Testis (tissue), 3 donors: ENCODE measurements around the gene DYNLT5. TPM values are rescaled to one million over a fixed set of nuclear protein-coding genes. Genes with fewer than 3 reads are reported as not detected.
"Not testable (repeated sequence)": the region's sequence is repeated elsewhere in the genome, so short reads cannot be mapped to it uniquely, and the experiment has no call there.

Source experiments
- DNase-seq: peaks from one replicate; pipeline ENCODE4 v3.0.0-alpha.2; 2019
- H3K27ac ChIP-seq, 2 donors: fragments of 200-600 bp; sonication (generic); one replicate each; pipeline ENCODE4 v1.5.1; 2019
- H3K27me3 ChIP-seq: fragments of 200-600 bp; sonication (generic); one replicate; pipeline ENCODE4 v1.5.1; 2019
- H3K36me3 ChIP-seq: fragments of 200-600 bp; sonication (generic); one replicate; pipeline ENCODE4 v1.5.1; 2017; ENCODE audit warnings: low read depth; ENCODE audit errors: missing control alignments
- H3K4me1 ChIP-seq: fragments of 200-600 bp; sonication (generic); one replicate; pipeline ENCODE4 v1.5.1; 2019
- H3K4me3 ChIP-seq, 2 donors: fragments of 200-600 bp; sonication (generic); one replicate each; pipeline ENCODE4 v1.5.1; 2017 to 2019
- H3K9me3 ChIP-seq: fragments of 200-600 bp; sonication (generic); one replicate; pipeline ENCODE4 v1.5.1; 2017
- CTCF ChIP-seq, 3 experiments: fragments of 450-650 bp in 2 of 3; fragments of 200-600 bp in 1 of 3; sonication (generic) in 1 of 3; IDR thresholded peaks; one replicate each; pipeline ENCODE4 v1.5.1; 2016 to 2019; ENCODE audit warnings: antibody characterized with exemption in 3 of 3, mild to moderate bottlenecking in 2 of 3, moderate library complexity in 1 of 3
- POLR2A ChIP-seq: fragments of 450-650 bp; IDR thresholded peaks from one replicate; pipeline ENCODE4 v1.6.1; 2017; ENCODE audit warnings: antibody characterized with exemption, mild to moderate bottlenecking, moderate library complexity
- WGBS, 2 donors: methylation state at CpG; one replicate each; pipeline ENCODE4 v1.1.5; 2018; 5-methylcytosine and 5-hydroxymethylcytosine counted together
- intact Hi-C: fragments of 100-400 bp; cut with DNase I; formaldehyde crosslinking; loops from one replicate; pipeline ENCODE4 v1.15.1; 2023; ENCODE audit warnings: low total_unique reads
- polyA plus RNA-seq: library from polyadenylated mRNA; stranded (reverse); fragments of 350-450 nt; fragmentation: Illumina TruSeq; extraction: RNeasy Lipid Tissue Mini Kit (QIAGEN cat#74804); gene quantifications from one replicate; pipeline ENCODE4 v1.2.3, GENCODE V29; 2014; ENCODE audit warnings: low read depth, low replicate concordance; ENCODE audit not compliant: insufficient read depth
- total RNA-seq, 2 donors: library from RNA; depleted of rRNA; stranded (reverse); fragments of >200 nt; gene quantifications; one replicate each; pipeline ENCODE4 v1.2.3, GENCODE V29; 2016

DYNLT5 gene
- total and polyA plus RNA-seq, 3 donors from 2014 or later = 1.6 TPM; not detected in 2

- intact Hi-C loops = no loop called here
These were observed 39.7 kb downstream of the DYNLT5 start for GRCh38 chr1:66791621-66792610.

GRCh38 chr1:66795839-66796238, 43.6 kb downstream of the DYNLT5 start:
- intact Hi-C loops, DNase-seq, H3K27ac ChIP-seq, H3K27me3 ChIP-seq, H3K4me3 ChIP-seq, H3K9me3 ChIP-seq, H3K4me1 ChIP-seq, H3K36me3 ChIP-seq: not testable (repeated sequence)
- WGBS, 2 donors = 79 to 87% methylated on average over 2 of the region's 2 CpGs

More at GRCh38 chr1:66791621-66792610, 39.7 kb downstream of the DYNLT5 start:
- 91 to 93% methylated on average over 5 of the region's 5 CpGs for WGBS, 2 donors
- Histone ChIP-seq H3K36me3 (no peaks in the 10 kb centered on the region), H3K4me1 (no peaks in the 10 kb centered on the region), H3K9me3 (no peaks in the 10 kb centered on the region), H3K4me3 (no peak overlapping the region), H3K27me3 (no peaks in the 10 kb centered on the region), H3K27ac (no peak overlapping the region)
- DNase-seq = no peak
- TF ChIP-seq POLR2A = no peak
- TF ChIP-seq CTCF (IDR thresholded peaks at IDR 0.05) = no peak

GRCh38 chr1:66809245-66809644, 57.0 kb downstream of the DYNLT5 start:
- no peaks in the 10 kb centered on the region for H3K36me3 ChIP-seq
- WGBS, 2 donors = 89 to 92% methylated on average over 1 of the region's 1 CpG

GRCh38 chr1:66809736-66810326, 57.6 kb downstream of the DYNLT5 start:
- Histone ChIP-seq H3K4me1 (no peaks in the 10 kb centered on the region), H3K36me3 (no peaks in the 10 kb centered on the region), H3K4me3 (no peak overlapping the region), H3K27ac (no peak overlapping the region), H3K9me3 (no peaks in the 10 kb centered on the region), H3K27me3 (no peaks in the 10 kb centered on the region)
- no peak for DNase-seq
- TF ChIP-seq CTCF (IDR thresholded peaks at IDR 0.05) (no peak), POLR2A (no peak)
- WGBS, 2 donors = 61 to 78% methylated on average over 1 of the region's 1 CpG
- intact Hi-C loops = no loop called here

More at GRCh38 chr1:66809245-66809644, 57.0 kb downstream of the DYNLT5 start:
- no peaks in the 10 kb centered on the region for H3K9me3 ChIP-seq
- H3K27me3 ChIP-seq = no peaks in the 10 kb centered on the region
- no peak for DNase-seq
- no peak overlapping the region for H3K4me3 ChIP-seq
- no peaks in the 10 kb centered on the region for H3K4me1 ChIP-seq
- H3K27ac ChIP-seq = no peak overlapping the region
- intact Hi-C loops = no loop called here
- TF ChIP-seq CTCF (IDR thresholded peaks at IDR 0.05) = no peak
- TF ChIP-seq POLR2A = no peak

GRCh38 chr1:66824771-66825170, 72.5 kb downstream of the DYNLT5 start:
- Histone ChIP-seq H3K27me3 (no peaks in the 10 kb centered on the region), H3K27ac (no peak overlapping the region), H3K4me1 (no peaks in the 10 kb centered on the region), H3K36me3 (no peaks in the 10 kb centered on the region), H3K9me3 (no peaks in the 10 kb centered on the region), H3K4me3 (no peak overlapping the region)
- intact Hi-C loops = no loop called here
- DNase-seq = no peak
- WGBS, 2 donors = 83 to 85% methylated on average over 1 of the region's 1 CpG
- TF ChIP-seq CTCF (IDR thresholded peaks at IDR 0.05) = no peak
- TF ChIP-seq POLR2A = no peak
